ENCODE results near the gene ZG16B. TPM values are rescaled to one million over a fixed set of nuclear protein-coding genes. Genes with fewer than 3 reads are reported as not detected.
A peak's percentile ranks its signal among the peaks of the same experiment; 100 is the strongest.

The ZG16B gene
- total and polyA plus RNA-seq, 4 experiments from 2014 or later, result 0.79 TPM; not detected in 3

GRCh38 chr16:2866431-2866830 is 36.3 kb downstream of the ZG16B start:
- H3K9me3 Mint-ChIP-seq, result peaks cover 0 to 2% (median 0%) of the 10 kb centered on the region in 8 donors
- peak overlapping the region in 3 of 8 donors; percentile 29 to 61 (median 45) for H3K4me3 Mint-ChIP-seq
- ChIA-PET CTCF (ENCODE audit: partially characterized antibody) (interaction anchor here (1.2 to 2.9 kb wide), 4 partner anchors 10 to 54 kb away, joined by 3 to 35 read pairs (median 9); no protein-coding TSS in a partner anchor), POLR2A (ENCODE audit: partially characterized antibody) (no interaction called here)
- intact Hi-C loops (cut with micrococcal nuclease), result loop anchor here (5.0 to 10.0 kb wide), 2 partner anchors 89 to 112 kb away; partner anchors contain the start of genes ELOB and SRRM2
- H3K27me3 Mint-ChIP-seq, result peaks cover 1 to 2% of the 10 kb centered on the region in 2 donors
- no peak overlapping the region for H3K4me3 ChIP-seq (ENCODE audit: low read length in 2 of 2)
- no peak overlapping the region for H3K27ac ChIP-seq (ENCODE audit: low read depth, low read length)
- H3K27ac Mint-ChIP-seq, result peak overlapping the region in 6 of 7 donors; percentile 14 to 79 (median 30)
- no peak for DNase-seq
- no peaks in the 10 kb centered on the region for H3K36me3 ChIP-seq (ENCODE audit: insufficient read depth, low read length)
- H3K4me1 ChIP-seq (ENCODE audit: insufficient read depth, low read length), result peaks cover 13% of the 10 kb centered on the region
- H3K36me3 Mint-ChIP-seq, result no peaks in the 10 kb centered on the region
- H3K27me3 ChIP-seq (ENCODE audit: insufficient read depth, low read length), result no peaks in the 10 kb centered on the region
- no peaks in the 10 kb centered on the region for H3K9me3 ChIP-seq (ENCODE audit: control insufficient read depth in 1 of 2, low read length in 2 of 2)
- H3K4me1 Mint-ChIP-seq, result peaks cover 7 to 25% (median 13%) of the 10 kb centered on the region in 4 donors

GRCh38 chr16:2867661-2867986 is 37.5 kb downstream of the ZG16B start:
- H3K36me3 Mint-ChIP-seq, result no peaks in the 10 kb centered on the region
- Histone ChIP-seq H3K9me3 (ENCODE audit: control insufficient read depth in 1 of 2, low read length in 2 of 2) (no peaks in the 10 kb centered on the region), H3K4me1 (ENCODE audit: insufficient read depth, low read length) (peaks cover 13% of the 10 kb centered on the region), H3K27me3 (ENCODE audit: insufficient read depth, low read length) (no peaks in the 10 kb centered on the region), H3K36me3 (ENCODE audit: insufficient read depth, low read length) (no peaks in the 10 kb centered on the region), H3K27ac (ENCODE audit: low read depth, low read length) (peak overlapping the region; percentile 69), H3K4me3 (ENCODE audit: low read length in 2 of 2) (peak overlapping the region; percentile 17 to 76)
- ChIA-PET POLR2A (ENCODE audit: partially characterized antibody) (interaction anchor here (0.8 to 2.4 kb wide), 15 partner anchors 13 to 903 kb away, joined by 3 to 30 read pairs (median 6); partner anchors contain the start of genes AMDHD2, ELOB, FLYWCH1 and FLYWCH2), CTCF (ENCODE audit: partially characterized antibody) (interaction anchor here (0.7 to 3.0 kb wide), 23 partner anchors 9 to 146 kb away, joined by 3 to 35 read pairs (median 5); partner anchors contain the start of genes FLYWCH1, FLYWCH2 and PRSS22)
- H3K27ac Mint-ChIP-seq, result peak overlapping the region; percentile 54 to 94 (median 91)
- no peaks in the 10 kb centered on the region for H3K27me3 Mint-ChIP-seq
- DNase-seq, result no peak
- intact Hi-C loops (cut with micrococcal nuclease), result loop anchor here (5.0 to 10.0 kb wide), 2 partner anchors 90 to 113 kb away; partner anchors contain the start of genes ELOB and SRRM2
- peaks cover 7 to 25% (median 13%) of the 10 kb centered on the region in 4 donors for H3K4me1 Mint-ChIP-seq
- peak overlapping the region; percentile 77 to 90 (median 88) for H3K4me3 Mint-ChIP-seq
- no peaks in the 10 kb centered on the region for H3K9me3 Mint-ChIP-seq

- H3K36me3 Mint-ChIP-seq, result no peaks in the 10 kb centered on the region
- peak overlapping the region; percentile 69 for H3K27ac ChIP-seq (ENCODE audit: low read depth, low read length)
- H3K4me3 ChIP-seq (ENCODE audit: low read length in 2 of 2), result peak overlapping the region; percentile 17 to 76
- POLR2A ChIA-PET (ENCODE audit: partially characterized antibody), result interaction anchor here (0.6 to 2.4 kb wide), 19 partner anchors 12 to 903 kb away, joined by 3 to 30 read pairs (median 5); partner anchors contain the start of genes AMDHD2, ELOB, FLYWCH1 and FLYWCH2
- intact Hi-C loops (cut with micrococcal nuclease), result loop anchor here (1.0 to 10.0 kb wide), 6 partner anchors 14 to 186 kb away; partner anchors contain the start of genes ELOB, KCTD5 and SRRM2
- DNase-seq, result peak; percentile 94 to 98 (median 96)
- H3K4me3 Mint-ChIP-seq, result peak overlapping the region; percentile 77 to 90 (median 88)
- peaks cover 13% of the 10 kb centered on the region for H3K4me1 ChIP-seq (ENCODE audit: insufficient read depth, low read length)
- no peaks in the 10 kb centered on the region for H3K36me3 ChIP-seq (ENCODE audit: insufficient read depth, low read length)
- peaks cover 7 to 25% (median 13%) of the 10 kb centered on the region in 4 donors for H3K4me1 Mint-ChIP-seq
- CTCF ChIA-PET (ENCODE audit: partially characterized antibody), result interaction anchor here (0.6 to 3.0 kb wide), 29 partner anchors 10 to 147 kb away, joined by 3 to 35 read pairs (median 4); partner anchors contain the start of genes FLYWCH1, FLYWCH2 and PRSS22
- no peaks in the 10 kb centered on the region for H3K27me3 Mint-ChIP-seq
- peak overlapping the region; percentile 54 to 94 (median 91) for H3K27ac Mint-ChIP-seq
- H3K9me3 ChIP-seq (ENCODE audit: control insufficient read depth in 1 of 2, low read length in 2 of 2), result no peaks in the 10 kb centered on the region
- H3K27me3 ChIP-seq (ENCODE audit: insufficient read depth, low read length), result no peaks in the 10 kb centered on the region
- no peaks in the 10 kb centered on the region for H3K9me3 Mint-ChIP-seq
These were observed 38.1 kb downstream of the ZG16B start for GRCh38 chr16:2867987-2868789.

- no peak overlapping the region for H3K4me3 Mint-ChIP-seq
- Histone ChIP-seq H3K9me3 (ENCODE audit: control insufficient read depth in 1 of 2, low read length in 2 of 2) (no peaks in the 10 kb centered on the region), H3K4me1 (ENCODE audit: insufficient read depth, low read length) (peaks cover 18% of the 10 kb centered on the region), H3K27me3 (ENCODE audit: insufficient read depth, low read length) (no peaks in the 10 kb centered on the region), H3K36me3 (ENCODE audit: insufficient read depth, low read length) (no peaks in the 10 kb centered on the region), H3K27ac (ENCODE audit: low read depth, low read length) (no peak overlapping the region), H3K4me3 (ENCODE audit: low read length in 2 of 2) (no peak overlapping the region)
- intact Hi-C loops (cut with micrococcal nuclease), result no loop called here
- CTCF ChIA-PET (ENCODE audit: partially characterized antibody), result interaction anchor here (0.7 to 2.9 kb wide), 6 partner anchors 9 to 90 kb away, joined by 3 to 10 read pairs (median 3); no protein-coding TSS in a partner anchor
- H3K36me3 Mint-ChIP-seq, result no peaks in the 10 kb centered on the region
- DNase-seq, result no peak
- H3K27ac Mint-ChIP-seq, result no peak overlapping the region
- POLR2A ChIA-PET (ENCODE audit: partially characterized antibody), result interaction anchor here (0.8 to 0.9 kb wide), 2 partner anchors 12 to 55 kb away, joined by 3 to 5 read pairs; no protein-coding TSS in a partner anchor
- H3K9me3 Mint-ChIP-seq, result no peaks in the 10 kb centered on the region
- peaks cover 0 to 2% of the 10 kb centered on the region in 2 donors for H3K27me3 Mint-ChIP-seq
- peaks cover 5 to 17% (median 7%) of the 10 kb centered on the region in 4 donors for H3K4me1 Mint-ChIP-seq
These were observed 41.8 kb downstream of the ZG16B start for GRCh38 chr16:2871926-2872325.

GRCh38 chr16:2874032-2874911 is 44.2 kb downstream of the ZG16B start:
- H3K27me3 Mint-ChIP-seq, result peaks cover 0 to 2% of the 10 kb centered on the region in 2 donors
- DNase-seq, result peak in 1 of 5 donors; percentile 14
- peak overlapping the region in 3 of 7 donors; percentile 12 to 71 (median 36) for H3K27ac Mint-ChIP-seq
- H3K36me3 Mint-ChIP-seq, result no peaks in the 10 kb centered on the region
- H3K9me3 Mint-ChIP-seq, result no peaks in the 10 kb centered on the region
- peaks cover 4% of the 10 kb centered on the region for H3K4me1 ChIP-seq (ENCODE audit: insufficient read depth, low read length)
- intact Hi-C loops (cut with micrococcal nuclease), result loop anchor here (2.0 kb wide), 1 partner anchor 53 kb away; no protein-coding TSS in a partner anchor
- no peak overlapping the region for H3K4me3 ChIP-seq (ENCODE audit: low read length in 2 of 2)
- CTCF ChIA-PET (ENCODE audit: partially characterized antibody), result interaction anchor here (0.6 to 3.1 kb wide), 6 partner anchors 33 to 669 kb away, joined by 3 to 16 read pairs (median 4); partner anchors contain the start of gene MLST8
- H3K36me3 ChIP-seq (ENCODE audit: insufficient read depth, low read length), result no peaks in the 10 kb centered on the region
- no peaks in the 10 kb centered on the region for H3K27me3 ChIP-seq (ENCODE audit: insufficient read depth, low read length)
- POLR2A ChIA-PET (ENCODE audit: partially characterized antibody), result interaction anchor here (1.5 kb wide), 1 partner anchor 9 kb away, joined by 4 read pairs; the partner anchor contains the start of gene FLYWCH2
- H3K9me3 ChIP-seq (ENCODE audit: control insufficient read depth in 1 of 2, low read length in 2 of 2), result no peaks in the 10 kb centered on the region
- peak overlapping the region in 2 of 8 donors; percentile 31 to 36 for H3K4me3 Mint-ChIP-seq
- H3K4me1 Mint-ChIP-seq, result peaks cover 0 to 4% (median 2%) of the 10 kb centered on the region in 4 donors
- no peak overlapping the region for H3K27ac ChIP-seq (ENCODE audit: low read depth, low read length)

- H3K36me3 Mint-ChIP-seq, result no peaks in the 10 kb centered on the region
- no peak overlapping the region for H3K4me3 Mint-ChIP-seq
- Histone ChIP-seq H3K9me3 (ENCODE audit: control insufficient read depth in 1 of 2, low read length in 2 of 2) (no peaks in the 10 kb centered on the region), H3K4me3 (ENCODE audit: low read length in 2 of 2) (no peak overlapping the region), H3K27me3 (ENCODE audit: insufficient read depth, low read length) (no peaks in the 10 kb centered on the region), H3K27ac (ENCODE audit: low read depth, low read length) (no peak overlapping the region), H3K36me3 (ENCODE audit: insufficient read depth, low read length) (no peaks in the 10 kb centered on the region), H3K4me1 (ENCODE audit: insufficient read depth, low read length) (peaks cover 4% of the 10 kb centered on the region)
- peaks cover 0 to 4% (median 2%) of the 10 kb centered on the region in 4 donors for H3K4me1 Mint-ChIP-seq
- peaks cover 0 to 2% of the 10 kb centered on the region in 2 donors for H3K27me3 Mint-ChIP-seq
- CTCF ChIA-PET (ENCODE audit: partially characterized antibody), result interaction anchor here (0.6 to 3.1 kb wide), 7 partner anchors 33 to 670 kb away, joined by 3 to 16 read pairs (median 4); partner anchors contain the start of gene MLST8
- intact Hi-C loops (cut with micrococcal nuclease), result loop anchor here (1.0 to 2.0 kb wide), 2 partner anchors 44 to 52 kb away; no protein-coding TSS in a partner anchor
- peak; percentile 53 to 64 (median 57) for DNase-seq
- peak overlapping the region in 3 of 7 donors; percentile 12 to 71 (median 68) for H3K27ac Mint-ChIP-seq
- POLR2A ChIA-PET (ENCODE audit: partially characterized antibody), result no interaction called here
- H3K9me3 Mint-ChIP-seq, result no peaks in the 10 kb centered on the region
These were observed 44.8 kb downstream of the ZG16B start for GRCh38 chr16:2874912-2875362.
